H1 (cell line): Measurements from ENCODE around the gene SLC25A4. TPM values are rescaled to one million over a fixed set of nuclear protein-coding genes. Genes with fewer than 3 reads are reported as not detected.

Experiments
- CTCF ChIA-PET: fragments of 300-600 bp; sonication (Branson Sonifier 250); formaldehyde crosslinking; loops from one replicate; lab custom pipeline; 2021; ENCODE audit not compliant: partially characterized antibody; lab: Charles Lee
- POLR2A ChIA-PET: fragments of 300-600 bp; sonication (Branson Sonifier 250); formaldehyde crosslinking; loops from one replicate; lab custom pipeline; 2021; ENCODE audit warnings: inconsistent platforms; ENCODE audit not compliant: partially characterized antibody; lab: Charles Lee
- DNase-seq, 2 experiments: peaks; one replicate each; pipeline versions ENCODE4 v3.0.0 to v3.0.0-alpha.2; 2010 to 2022; ENCODE audit warnings: low spot score in 2 of 2, low read depth in 1 of 2, mixed read lengths in 1 of 2
- FAIRE-seq: peaks from 2 replicates; lab custom pipeline; 2011; peaks lifted over from hg19 to GRCh38; lab: Jason Lieb, UNC
- H2AFZ ChIP-seq: 2 replicates; pipeline ENCODE4 v1.8.1; 2012; ENCODE audit warnings: low read length, inconsistent platforms
- H2AK5ac ChIP-seq: 2 replicates; pipeline ENCODE4 v1.6.1; 2013; ENCODE audit warnings: low read depth, low read length
- H2BK120ac ChIP-seq: replicated peaks from 2 replicates; pipeline ENCODE3; 2013; ENCODE audit warnings: low read depth, low read length, inconsistent platforms
- H2BK12ac ChIP-seq: 2 replicates; pipeline ENCODE4 v1.6.1; 2013; ENCODE audit warnings: low read depth, low read length
- H2BK15ac ChIP-seq: 2 replicates; pipeline ENCODE4 v1.6.1; 2013; ENCODE audit warnings: low read length
- H2BK20ac ChIP-seq: 2 replicates; pipeline ENCODE4 v1.6.1; 2013; ENCODE audit warnings: low read length
- H2BK5ac ChIP-seq: 2 replicates; pipeline ENCODE4 v1.6.1; 2013; ENCODE audit warnings: low read depth, low read length
- H3K14ac ChIP-seq: 2 replicates; pipeline ENCODE4 v1.6.1; 2013; ENCODE audit warnings: inconsistent platforms; ENCODE audit not compliant: insufficient read length
- H3K18ac ChIP-seq: 2 replicates; pipeline ENCODE4 v1.6.1; 2013; ENCODE audit warnings: low read length; ENCODE audit errors: extremely low read depth
- H3K23ac ChIP-seq: 2 replicates; pipeline ENCODE4 v1.6.1; 2013; ENCODE audit warnings: inconsistent platforms; ENCODE audit not compliant: insufficient read length
- H3K23me2 ChIP-seq: 2 replicates; pipeline ENCODE4 v1.6.1; 2013; ENCODE audit warnings: low read depth, low read length
- H3K27ac ChIP-seq: 2 replicates; pipeline ENCODE4 v1.6.1; 2011; ENCODE audit warnings: low read depth, low read length, inconsistent platforms
- H3K27me3 ChIP-seq, 4 experiments: replicated peaks in 1 of 4; 1 replicate in 1 of 4; 2 replicates in 3 of 4; pipeline versions ENCODE4 v1.6.1 to v1.8.1; 2011 to 2013; ENCODE audit warnings: low read length in 3 of 4, mild to moderate bottlenecking in 3 of 4, inconsistent platforms in 2 of 4, mixed read lengths in 2 of 4, moderate library complexity in 1 of 4; ENCODE audit not compliant: control insufficient read depth in 3 of 4, insufficient read depth in 3 of 4; ENCODE audit errors: extremely low read depth in 1 of 4
- H3K36me3 ChIP-seq, 4 experiments: 2 replicates each; pipeline versions ENCODE4 v1.6.1 to v1.8.1; 2011 to 2013; ENCODE audit warnings: mild to moderate bottlenecking in 4 of 4, low read length in 3 of 4, moderate library complexity in 2 of 4, control low read depth in 1 of 4, inconsistent platforms in 1 of 4; ENCODE audit not compliant: insufficient read depth in 4 of 4, control insufficient read depth in 2 of 4
- H3K4ac ChIP-seq: replicated peaks from 2 replicates; pipeline ENCODE3; 2013; ENCODE audit warnings: low read length, low read depth, mixed read lengths, inconsistent platforms; ENCODE audit not compliant: insufficient read length
- H3K4me1 ChIP-seq, 4 experiments: replicated peaks in 1 of 4; 1 replicate in 1 of 4; 2 replicates in 3 of 4; pipeline versions ENCODE4 v1.6.1 to v1.8.1; 2011 to 2013; ENCODE audit warnings: low read length in 3 of 4, inconsistent platforms in 2 of 4, mixed read lengths in 1 of 4; ENCODE audit not compliant: insufficient read depth in 4 of 4, control insufficient read depth in 3 of 4
- H3K4me2 ChIP-seq, 2 experiments: 2 replicates each; pipeline versions ENCODE4 v1.6.1 to v1.8.1; 2011 to 2013; ENCODE audit warnings: low read depth in 2 of 2, low read length in 2 of 2, control low read depth in 1 of 2, inconsistent platforms in 1 of 2, mild to moderate bottlenecking in 1 of 2; ENCODE audit not compliant: insufficient read depth in 1 of 2
- H3K4me3 ChIP-seq, 4 experiments: fragments of 200-600, 300-600 bp in 1 of 4; sonication (generic), shearing (Covaris generic), sonication (Bioruptor Twin) in 1 of 4; 2 replicates each; pipeline versions ENCODE4 v1.5.1 to v1.8.1; 2011 to 2016; ENCODE audit warnings: low read length in 4 of 4, low read depth in 3 of 4, control low read depth in 2 of 4, inconsistent platforms in 2 of 4, mild to moderate bottlenecking in 2 of 4, mixed read lengths in 1 of 4, moderate library complexity in 1 of 4; ENCODE audit not compliant: insufficient read depth in 2 of 4; ENCODE audit errors: extremely low read depth in 1 of 4
- H3K56ac ChIP-seq: replicated peaks from 2 replicates; pipeline ENCODE3; 2013; ENCODE audit warnings: low read depth, mild to moderate bottlenecking, mixed read lengths, low read length, inconsistent platforms; ENCODE audit not compliant: insufficient read length
- H3K79me1 ChIP-seq: 2 replicates; pipeline ENCODE4 v1.6.1; 2013; ENCODE audit warnings: low read depth, low read length, control low read depth
- H3K79me2 ChIP-seq, 2 experiments: 2 replicates each; pipeline versions ENCODE4 v1.6.1 to v1.8.1; 2012 to 2013; ENCODE audit warnings: low read length in 2 of 2, mild to moderate bottlenecking in 2 of 2, inconsistent platforms in 1 of 2; ENCODE audit not compliant: insufficient read depth in 2 of 2, control insufficient read depth in 1 of 2
- H3K9ac ChIP-seq, 4 experiments: replicated peaks in 1 of 4; 1 replicate in 1 of 4; 2 replicates in 3 of 4; pipeline versions ENCODE4 v1.6.1 to v1.8.1; 2011 to 2013; ENCODE audit warnings: low read depth in 3 of 4, low read length in 3 of 4, control low read depth in 2 of 4, mild to moderate bottlenecking in 2 of 4, moderate library complexity in 2 of 4, inconsistent platforms in 1 of 4; ENCODE audit errors: extremely low read depth in 1 of 4
- H3K9me3 ChIP-seq, 2 experiments: 2 replicates each; pipeline versions ENCODE4 v1.6.1 to v1.8.1; 2012 to 2013; ENCODE audit warnings: mild to moderate bottlenecking in 2 of 2, moderate library complexity in 2 of 2, control low read depth in 1 of 2, inconsistent platforms in 1 of 2, low read depth in 1 of 2, low read length in 1 of 2, mixed read lengths in 1 of 2; ENCODE audit not compliant: insufficient read depth in 2 of 2
- H4K20me1 ChIP-seq, 2 experiments: replicated peaks in 1 of 2; 2 replicates each; pipeline versions ENCODE3 to v1.8.1; 2011 to 2013; ENCODE audit warnings: inconsistent platforms in 2 of 2, low read length in 2 of 2, mild to moderate bottlenecking in 1 of 2; ENCODE audit not compliant: insufficient read depth in 2 of 2, control insufficient read depth in 1 of 2
- H4K5ac ChIP-seq: 2 replicates; pipeline ENCODE4 v1.6.1; 2013; ENCODE audit warnings: low read length, low read depth, mixed read lengths, inconsistent platforms; ENCODE audit not compliant: insufficient read length
- H4K8ac ChIP-seq: 2 replicates; pipeline ENCODE4 v1.8.0; 2013; ENCODE audit warnings: mild to moderate bottlenecking, moderate library complexity, low read length, inconsistent platforms; ENCODE audit not compliant: insufficient read depth; ENCODE audit errors: extremely low read depth
- H4K91ac ChIP-seq: replicated peaks from 2 replicates; pipeline ENCODE3; 2013; ENCODE audit warnings: low read length, mixed read lengths, inconsistent platforms; ENCODE audit not compliant: insufficient read length
- BACH1 ChIP-seq: IDR thresholded peaks from 2 replicates; pipeline ENCODE4 v1.6.1; 2012; ENCODE audit warnings: low read length, improper control_type of control experiment
- CHD2 ChIP-seq: IDR thresholded peaks from 2 replicates; pipeline ENCODE4 v1.6.1; 2012; ENCODE audit warnings: low read length, improper control_type of control experiment
- EGR1 ChIP-seq: IDR thresholded peaks from 2 replicates; pipeline ENCODE4 v1.6.1; 2011; ENCODE audit warnings: low read depth, low read length, borderline replicate concordance
- SIN3A ChIP-seq, 2 experiments: IDR thresholded peaks in 1 of 2; conservative IDR thresholded peaks in 1 of 2; 2 replicates each; pipeline ENCODE4 v1.6.1; 2011 to 2012; ENCODE audit warnings: low read length in 2 of 2, improper control_type of control experiment in 1 of 2, low read depth in 1 of 2, mild to moderate bottlenecking in 1 of 2
- TBP ChIP-seq: IDR thresholded peaks from 2 replicates; pipeline ENCODE4 v1.6.1; 2011; ENCODE audit warnings: low read depth, low read length, improper control_type of control experiment
- ZNF274 ChIP-seq: IDR thresholded peaks from 2 replicates; pipeline ENCODE4 v1.7.0; 2012; ENCODE audit warnings: low read length, borderline replicate concordance; ENCODE audit errors: extremely low read depth
- WGBS, 2 experiments: shearing (Covaris generic) in 1 of 2; methylation state at CpG; one replicate each; pipeline versions ENCODE4 v1.1.6 to v1.1.7; 2013 to 2015; ENCODE audit warnings: low lambda C conversion rate in 2 of 2, mixed read lengths in 2 of 2, inconsistent platforms in 1 of 2, low coverage in 1 of 2, missing lambda C conversion rate in 1 of 2; ENCODE audit not compliant: insufficient replicate concordance in 2 of 2, insufficient coverage in 1 of 2, insufficient read length in 1 of 2; ENCODE audit errors: extremely low coverage in 1 of 2, missing lambda C conversion rate in 1 of 2; 5-methylcytosine and 5-hydroxymethylcytosine counted together
- polyA plus RNA-seq, 7 experiments: library from polyadenylated mRNA; depleted of rRNA in 3 of 7; stranded (reverse) in 5 of 7; unstranded in 2 of 7; fragments of >200 nt in 5 of 7; fragments of 200-250 nt in 2 of 7; gene quantifications; 1 replicate in 5 of 7; 2 replicates in 1 of 7; 4 replicates in 1 of 7; pipeline versions ENCODE4 v1.2.1 to v1.2.3, GENCODE V29; 2011 to 2013; ENCODE audit warnings: missing spikeins in 2 of 7, mixed read lengths in 2 of 7
- total RNA-seq: library from RNA; stranded (reverse); fragmentation: NEBNext Ultra II Directional; extraction: Animal tissue kit (Norgen Biotek cat#: 25700); gene quantifications from 2 replicates; pipeline ENCODE4 v1.2.1, GENCODE V29; 2021
- TF ChIP-seq, protein P1 (sequence below): IDR thresholded peaks from 2 replicates; pipeline ENCODE4 v1.6.1; 2012; ENCODE audit warnings: inconsistent platforms
- TF ChIP-seq, protein P2 (sequence below): IDR thresholded peaks from 2 replicates; pipeline ENCODE4 v1.6.1; 2012; ENCODE audit warnings: inconsistent platforms

Gene SLC25A4
- total and polyA plus RNA-seq, 2 of the 8 experiments (the other 6 are each of a cell fraction or from before 2014, with no cell fraction given), result 41.3 to 42.0 TPM

DNA sequence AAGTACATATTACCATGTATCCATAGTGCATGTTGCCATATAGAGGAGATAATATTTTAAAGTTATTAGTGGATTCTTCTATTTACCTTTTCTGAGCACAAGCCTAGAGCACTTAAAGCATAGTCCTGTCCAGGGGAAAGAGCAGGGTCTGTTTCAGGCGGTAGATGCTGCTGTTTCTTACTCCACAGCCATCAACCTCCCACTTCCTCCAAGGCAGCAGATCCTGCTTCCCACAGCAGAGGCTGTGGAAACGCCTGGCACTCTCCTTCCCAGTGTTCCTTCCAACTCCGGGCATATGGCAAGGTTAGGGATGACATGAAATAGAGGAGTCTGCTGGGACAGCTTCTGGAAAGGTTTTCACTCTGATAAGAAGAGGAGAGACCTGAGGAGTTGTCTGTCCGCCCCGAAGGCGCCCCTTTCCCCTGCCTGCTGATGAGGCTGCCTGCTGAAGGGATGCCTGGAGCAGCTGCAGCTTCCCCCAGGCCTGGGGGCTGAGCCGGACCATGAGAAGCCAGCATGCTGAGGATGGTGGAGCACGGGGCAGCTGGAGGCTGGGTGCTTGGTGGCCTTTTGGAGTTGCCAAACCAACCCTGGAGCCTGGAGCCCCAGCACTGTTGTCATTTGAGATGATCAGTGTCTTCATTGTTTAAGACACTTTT lies 43.9 kb upstream of the SLC25A4 start:
- FAIRE-seq, result no peak
- Histone ChIP-seq H4K5ac (no peak overlapping the region), H3K79me2 (no peaks in the 10 kb centered on the region), H3K9me3 (no peaks in the 10 kb centered on the region), H3K79me1 (no peaks in the 10 kb centered on the region), H3K9ac (no peak overlapping the region), H2BK15ac (peak overlapping the region; percentile 37; the same call in 1 of the 2 replicates), H3K23ac (no peak overlapping the region), H2AK5ac (no peak overlapping the region), H4K20me1 (no peaks in the 10 kb centered on the region), H4K91ac (no peak overlapping the region), H3K56ac (no peak overlapping the region), H3K23me2 (no peaks in the 10 kb centered on the region), H3K27ac (no peak overlapping the region), H2BK12ac (peak overlapping the region; percentile 65), H2BK20ac (peak overlapping the region; percentile 98), H2BK120ac (no peak overlapping the region), H3K4me2 (no peak overlapping the region), H3K4ac (no peak overlapping the region), H3K36me3 (no peaks in the 10 kb centered on the region), H2BK5ac (no peak overlapping the region), H3K14ac (no peak overlapping the region), H4K8ac (no peak overlapping the region), H2AFZ (peak overlapping the region; percentile 82; the same call in 1 of the 2 replicates), H3K18ac (0 out of 2 replicates have a peak overlapping the region, but pooled peaks have one; percentile 6), H3K27me3 (no peaks in the 10 kb centered on the region), H3K4me3 (no peak overlapping the region), H3K4me1 (peaks cover 0 to 4% (median 0%) of the 10 kb centered on the region in 4 experiments; a peak in 1 of 7 replicates)
- 66% methylated on average over 8 of the region's 8 CpGs; no CpG with 5 or more reads in 1 of the 2 experiments for WGBS, 2 experiments
- ChIA-PET POLR2A (interaction anchor here (1.2 to 3.4 kb wide), 2 partner anchors 9 to 80 kb away, joined by 4 to 11 read pairs; no protein-coding TSS in a partner anchor), CTCF (interaction anchor here (0.8 to 10.0 kb wide), 15 partner anchors 8 to 874 kb away, joined by 3 to 210 read pairs (median 4); no protein-coding TSS in a partner anchor)
- TF ChIP-seq TBP (peak; percentile 59; the same call in 1 of the 2 replicates), BACH1 (no peak), CHD2 (no peak), SIN3A (conservative IDR thresholded peaks at IDR 0.05 in 1 of 2, IDR thresholded peaks at IDR 0.05 in 1 of 2; ENCODE audit: low read depth in 1 of 2, low read length in 2 of 2) (no peak), ZNF274 (no peak), EGR1 (no peak)
- TF ChIP-seq, protein P1, sequence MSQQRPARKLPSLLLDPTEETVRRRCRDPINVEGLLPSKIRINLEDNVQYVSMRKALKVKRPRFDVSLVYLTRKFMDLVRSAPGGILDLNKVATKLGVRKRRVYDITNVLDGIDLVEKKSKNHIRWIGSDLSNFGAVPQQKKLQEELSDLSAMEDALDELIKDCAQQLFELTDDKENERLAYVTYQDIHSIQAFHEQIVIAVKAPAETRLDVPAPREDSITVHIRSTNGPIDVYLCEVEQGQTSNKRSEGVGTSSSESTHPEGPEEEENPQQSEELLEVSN, result no peak
- TF ChIP-seq, protein P2, sequence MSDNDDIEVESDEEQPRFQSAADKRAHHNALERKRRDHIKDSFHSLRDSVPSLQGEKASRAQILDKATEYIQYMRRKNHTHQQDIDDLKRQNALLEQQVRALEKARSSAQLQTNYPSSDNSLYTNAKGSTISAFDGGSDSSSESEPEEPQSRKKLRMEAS, result no peak
- no peak for DNase-seq
